ENCODE data around the gene WDR37.

DNA sequence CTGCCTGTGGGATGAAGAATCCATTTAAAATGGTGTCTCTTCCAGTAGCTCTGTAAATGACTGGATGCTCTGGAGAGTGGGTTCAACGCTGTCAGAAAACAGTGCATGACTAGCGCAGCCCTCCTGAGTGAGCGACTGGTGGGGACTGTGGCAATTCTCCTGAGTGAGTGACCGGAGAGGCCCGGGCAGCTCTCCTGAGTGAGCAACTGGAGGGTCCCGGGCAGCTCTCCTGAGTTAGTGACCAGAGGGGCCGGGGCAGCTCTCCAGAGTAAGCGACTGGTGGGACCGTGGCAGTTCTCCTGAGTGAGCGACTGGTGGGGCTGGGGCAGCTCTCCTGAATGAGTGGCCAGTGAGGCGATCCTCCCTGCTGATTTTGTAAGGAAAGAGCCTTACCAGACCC is 85.5 kb downstream of the WDR37 start:
- TF ChIP-seq YY1 (IDR thresholded peaks at IDR 0.05; ENCODE audit: insufficient read depth, insufficient read length) (no peak), ZNF274 (IDR thresholded peaks at IDR 0.05; ENCODE audit: low read depth, low read length) (no peak), SUZ12 (IDR thresholded peaks at IDR 0.05; ENCODE audit: extremely low read depth, insufficient read depth, insufficient read length) (no peak)

All from NT2/D1 (cell line).